GM12874 (cell line): Measurements from ENCODE around the gene SLC9B1.

Experiments
- TF ChIP-seq, protein P1 (sequence below): IDR thresholded peaks from 2 replicates; pipeline ENCODE4 v1.5.1; 2011; ENCODE audit warnings: low read depth, mild to moderate bottlenecking, control low read depth, low read length, moderate library complexity; ENCODE audit not compliant: insufficient read depth

SLC9B1 gene

DNA sequence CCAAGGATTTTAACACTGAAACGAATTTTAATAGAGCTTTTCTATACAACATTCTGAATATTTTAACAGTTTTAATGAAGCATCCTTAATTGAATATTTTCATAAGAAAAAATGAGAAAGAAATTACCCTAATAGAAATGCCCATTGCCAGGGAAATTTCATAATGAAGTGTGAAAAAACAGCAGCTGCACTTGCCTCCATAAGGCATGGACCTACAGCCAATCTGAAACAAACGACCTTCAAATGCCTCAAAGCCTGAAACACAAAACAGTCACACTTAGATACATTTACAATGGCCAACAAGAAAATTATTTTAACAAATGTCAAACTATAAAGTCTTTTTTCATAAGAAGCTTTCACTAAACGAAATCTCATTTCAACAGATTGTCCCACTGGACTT, 74.4 kb downstream of the SLC9B1 start:
- TF ChIP-seq, protein P1, sequence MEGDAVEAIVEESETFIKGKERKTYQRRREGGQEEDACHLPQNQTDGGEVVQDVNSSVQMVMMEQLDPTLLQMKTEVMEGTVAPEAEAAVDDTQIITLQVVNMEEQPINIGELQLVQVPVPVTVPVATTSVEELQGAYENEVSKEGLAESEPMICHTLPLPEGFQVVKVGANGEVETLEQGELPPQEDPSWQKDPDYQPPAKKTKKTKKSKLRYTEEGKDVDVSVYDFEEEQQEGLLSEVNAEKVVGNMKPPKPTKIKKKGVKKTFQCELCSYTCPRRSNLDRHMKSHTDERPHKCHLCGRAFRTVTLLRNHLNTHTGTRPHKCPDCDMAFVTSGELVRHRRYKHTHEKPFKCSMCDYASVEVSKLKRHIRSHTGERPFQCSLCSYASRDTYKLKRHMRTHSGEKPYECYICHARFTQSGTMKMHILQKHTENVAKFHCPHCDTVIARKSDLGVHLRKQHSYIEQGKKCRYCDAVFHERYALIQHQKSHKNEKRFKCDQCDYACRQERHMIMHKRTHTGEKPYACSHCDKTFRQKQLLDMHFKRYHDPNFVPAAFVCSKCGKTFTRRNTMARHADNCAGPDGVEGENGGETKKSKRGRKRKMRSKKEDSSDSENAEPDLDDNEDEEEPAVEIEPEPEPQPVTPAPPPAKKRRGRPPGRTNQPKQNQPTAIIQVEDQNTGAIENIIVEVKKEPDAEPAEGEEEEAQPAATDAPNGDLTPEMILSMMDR: no peak

DNA sequence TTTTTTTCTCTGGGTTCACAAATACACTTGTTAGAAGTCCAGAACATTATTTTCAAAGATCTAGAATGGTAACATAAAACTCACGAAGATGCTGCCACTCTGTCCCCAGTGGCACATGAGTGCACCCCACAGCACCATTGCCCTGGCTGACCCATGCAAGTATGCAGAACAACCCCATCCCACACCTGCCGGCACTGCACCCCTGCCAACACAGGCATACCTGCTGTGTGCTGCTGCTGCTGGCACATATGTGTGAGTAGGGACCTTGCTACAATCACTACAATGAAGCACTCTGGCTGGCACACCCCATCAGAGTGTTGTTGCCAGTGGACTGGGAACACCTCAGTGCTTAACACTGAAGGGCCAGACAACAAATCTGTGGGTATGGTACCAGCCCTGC, 83.8 kb downstream of the SLC9B1 start:
- TF ChIP-seq, protein P1: no peak

DNA sequence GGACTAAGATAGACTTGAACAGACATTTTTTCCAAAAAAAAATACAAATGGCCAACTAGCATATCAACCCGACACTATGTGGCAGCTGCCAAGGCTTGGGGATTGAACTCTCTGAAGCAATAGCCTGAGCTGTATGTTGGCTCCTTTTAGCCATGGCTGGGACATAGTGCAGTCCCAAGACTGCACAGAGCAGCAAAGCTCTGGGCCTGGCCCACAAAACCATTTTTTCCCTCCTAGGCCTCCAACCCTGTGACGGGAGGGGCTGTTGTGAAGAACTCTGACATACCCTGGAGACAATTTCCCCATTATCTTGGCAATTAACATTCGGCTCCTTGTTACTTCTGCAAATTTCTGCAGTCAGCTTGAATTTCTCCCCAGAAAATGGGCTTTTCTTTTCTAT, 100.6 kb downstream of the SLC9B1 start:
- TF ChIP-seq, protein P1: no peak

DNA sequence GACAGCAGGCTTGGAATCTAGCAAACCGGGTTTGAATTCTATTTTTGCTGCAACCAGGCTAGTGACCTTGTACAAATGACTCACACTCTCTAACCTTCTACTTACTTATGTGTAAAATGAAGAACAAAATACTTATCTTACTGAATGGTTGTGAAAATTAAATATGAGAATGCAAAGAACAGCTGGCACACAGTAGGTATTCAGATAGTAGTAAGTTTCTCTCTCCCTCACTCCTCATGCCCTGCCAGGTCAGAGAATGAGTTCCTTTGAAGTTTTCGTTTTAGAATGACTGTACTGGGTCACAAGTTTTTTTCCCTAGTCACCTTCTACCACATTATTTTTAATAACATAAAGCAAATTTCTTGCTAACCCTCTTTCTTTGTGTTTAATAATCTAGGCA, 117.7 kb downstream of the SLC9B1 start:
- TF ChIP-seq, protein P1: no peak

DNA sequence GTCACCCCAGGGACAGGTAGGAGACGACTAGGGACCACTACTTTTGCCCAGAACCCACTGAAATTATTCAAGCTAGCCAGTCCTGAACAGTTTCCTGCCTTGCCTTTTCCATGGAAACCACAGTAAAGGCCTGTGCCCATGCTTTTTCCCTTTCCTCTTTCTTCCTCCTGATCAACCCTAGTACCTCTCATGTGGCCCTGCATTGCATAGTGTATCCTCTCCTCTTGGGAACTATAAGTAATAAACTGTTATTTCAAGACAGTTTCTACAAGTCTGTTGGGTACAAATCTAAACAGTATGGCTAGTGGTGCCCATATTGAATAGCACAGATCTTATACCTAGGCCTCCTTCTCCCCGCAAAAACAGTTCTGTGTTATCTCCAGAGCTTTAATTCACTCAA, 136.2 kb downstream of the SLC9B1 start:
- TF ChIP-seq, protein P1: no peak

DNA sequence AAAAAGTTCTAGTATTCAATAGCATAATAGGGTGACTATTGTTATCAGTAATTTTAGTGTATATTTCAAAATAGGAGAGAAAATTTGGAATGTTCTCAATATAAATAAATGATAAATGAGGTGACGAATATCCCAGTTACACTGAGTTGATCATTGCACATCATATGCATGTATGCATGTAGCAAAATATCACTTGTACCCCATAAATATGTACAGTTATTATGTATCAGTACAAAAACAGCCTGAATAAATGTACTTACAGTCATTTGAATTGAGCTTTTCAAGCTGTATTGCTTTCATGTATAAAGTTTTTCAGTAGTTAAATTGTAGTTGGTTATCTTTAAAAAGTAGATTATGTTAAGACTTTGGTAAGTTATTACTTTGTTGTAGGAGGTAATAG, 138.2 kb downstream of the SLC9B1 start:
- TF ChIP-seq, protein P1: no peak

DNA sequence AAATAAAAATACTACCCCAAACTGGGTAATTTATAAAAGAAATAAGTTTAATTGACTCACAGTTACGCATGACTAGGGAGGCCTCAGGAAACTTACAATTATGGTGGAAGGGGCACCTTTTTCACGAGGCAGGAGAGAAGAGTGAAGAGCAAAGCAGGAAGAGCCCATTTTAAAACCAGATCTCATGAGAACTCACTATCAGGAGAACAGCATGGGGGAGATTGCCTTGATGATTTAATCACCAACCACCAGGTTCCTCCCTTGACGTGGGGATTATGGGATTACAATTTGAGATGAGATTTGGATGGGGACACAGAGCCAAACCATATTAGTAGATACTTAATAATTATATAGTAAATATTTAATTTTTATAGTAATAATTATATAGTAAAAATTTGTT, 140.6 kb downstream of the SLC9B1 start:
- TF ChIP-seq, protein P1: no peak

DNA sequence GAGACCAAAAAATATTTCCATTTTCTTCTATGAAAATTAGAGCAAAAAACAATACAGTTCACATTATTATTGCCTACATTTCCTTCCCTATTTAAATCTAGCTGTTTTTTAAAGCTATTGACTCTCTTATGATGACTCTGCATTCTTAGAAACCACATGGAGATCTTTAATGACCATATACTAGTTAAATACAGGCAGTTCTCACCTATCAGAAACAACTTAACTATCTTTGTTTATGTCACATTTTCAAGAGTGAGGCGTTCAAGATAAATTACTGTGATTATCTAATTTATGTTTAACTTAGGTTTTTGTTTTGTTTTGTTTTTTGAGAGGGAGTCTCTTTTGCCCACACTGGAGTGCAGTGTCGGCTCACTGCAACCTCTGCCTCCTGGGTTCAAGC, 147.7 kb downstream of the SLC9B1 start:
- TF ChIP-seq, protein P1: no peak
